HG03064 (cell line): ENCODE measurements around the gene AMOTL1.
"Not testable (repeated sequence)": the region's sequence is repeated elsewhere in the genome, so short reads cannot be mapped to it uniquely, and the experiment has no call there.

Experiments
- ATAC-seq: cut with Tn5 transposase; IDR thresholded peaks from one replicate; pipeline ENCODE4 v1.9.1; 2021; ENCODE audit warnings: low read depth; ENCODE audit not compliant: unreplicated experiment

The AMOTL1 gene

DNA sequence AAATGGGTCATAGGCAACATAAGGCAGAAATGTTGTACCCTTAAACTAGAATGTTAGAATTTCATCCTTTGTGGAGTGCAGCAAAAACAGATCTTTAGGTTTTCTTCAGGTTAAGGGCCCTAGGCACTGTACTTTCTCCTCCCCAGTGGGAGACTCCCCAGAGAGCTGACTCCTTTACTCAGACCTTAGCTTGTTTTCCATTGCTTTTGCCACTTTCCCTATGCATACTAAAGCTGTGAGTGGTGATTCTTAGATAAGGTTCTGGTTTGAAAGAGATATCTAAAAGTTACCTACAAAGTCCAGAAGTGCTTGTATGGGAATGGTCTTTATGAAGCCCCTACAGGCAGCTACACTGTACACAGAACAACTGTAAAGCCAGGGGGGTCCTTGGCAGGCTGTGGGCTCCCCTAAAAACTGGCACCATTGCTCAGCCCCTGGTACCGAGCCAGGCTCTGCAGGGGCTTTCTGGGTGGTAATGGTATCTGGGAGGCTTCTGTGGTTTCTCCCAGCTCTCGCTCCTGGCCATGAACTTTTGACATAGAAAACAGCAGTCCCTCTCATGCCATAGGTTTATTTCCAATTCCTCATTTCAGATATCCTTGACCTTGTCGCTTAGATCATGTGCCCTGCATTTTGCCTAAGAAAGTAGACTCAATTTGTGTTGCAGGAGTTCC lies 23.2 kb downstream of the AMOTL1 start:
- ATAC-seq = no peak

DNA sequence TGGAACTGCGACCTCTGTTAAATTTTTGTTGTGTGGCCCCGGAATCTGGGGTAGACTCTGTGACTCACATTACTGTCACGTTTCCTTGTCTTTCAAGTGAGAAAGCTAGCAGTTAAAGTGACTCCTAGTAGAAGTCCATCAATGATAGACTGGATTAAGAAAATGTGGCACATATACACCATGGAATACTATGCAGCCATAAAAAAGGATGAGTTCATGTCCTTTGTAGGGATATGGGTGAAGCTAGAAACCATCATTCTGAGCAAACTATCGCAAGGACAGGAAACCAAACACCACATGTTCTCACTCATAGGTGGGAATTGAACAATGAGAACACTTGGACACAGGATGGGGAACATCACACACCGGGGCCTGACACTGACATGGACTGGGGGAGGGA lies 23.8 kb downstream of the AMOTL1 start:
- ATAC-seq = not testable (repeated sequence)

DNA sequence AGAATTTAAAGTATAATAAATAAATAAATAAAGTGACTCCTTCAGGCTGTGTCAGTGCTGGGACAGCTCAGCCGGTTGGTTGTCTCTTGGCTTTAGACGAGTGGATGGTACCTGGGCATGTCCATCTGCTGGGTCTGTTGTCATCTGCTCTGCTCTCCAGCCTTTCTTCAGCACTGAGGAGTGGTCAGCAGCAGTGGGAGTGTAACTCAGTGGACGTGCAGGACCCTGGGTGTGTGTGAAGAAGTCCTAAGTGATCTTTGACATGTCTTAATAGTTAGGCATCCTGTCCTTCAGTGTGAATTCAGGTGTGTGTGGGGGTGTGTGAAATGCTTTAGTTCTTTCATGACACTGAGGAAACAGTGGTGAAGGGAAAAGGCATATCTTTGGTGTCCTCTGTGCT lies 24.3 kb downstream of the AMOTL1 start:
- no peak for ATAC-seq

DNA sequence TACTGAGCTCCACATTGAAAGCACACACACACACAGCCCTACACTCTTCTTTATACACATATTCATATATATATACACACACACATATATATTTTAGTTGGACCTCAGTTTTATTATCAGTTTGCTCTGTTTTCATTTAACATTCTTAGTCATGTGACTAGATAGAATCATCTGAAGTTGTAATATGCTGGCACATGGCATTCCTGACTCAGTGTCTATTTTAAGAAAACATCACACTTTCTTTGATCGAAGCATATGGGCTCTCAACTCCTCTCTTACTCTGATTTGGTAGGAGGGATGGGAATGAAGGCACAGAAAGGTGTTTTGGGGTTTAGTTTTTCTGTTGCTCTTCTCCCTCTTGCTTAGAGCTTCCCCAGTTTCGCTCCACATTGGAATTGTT lies 24.8 kb downstream of the AMOTL1 start:
- no peak for ATAC-seq

DNA sequence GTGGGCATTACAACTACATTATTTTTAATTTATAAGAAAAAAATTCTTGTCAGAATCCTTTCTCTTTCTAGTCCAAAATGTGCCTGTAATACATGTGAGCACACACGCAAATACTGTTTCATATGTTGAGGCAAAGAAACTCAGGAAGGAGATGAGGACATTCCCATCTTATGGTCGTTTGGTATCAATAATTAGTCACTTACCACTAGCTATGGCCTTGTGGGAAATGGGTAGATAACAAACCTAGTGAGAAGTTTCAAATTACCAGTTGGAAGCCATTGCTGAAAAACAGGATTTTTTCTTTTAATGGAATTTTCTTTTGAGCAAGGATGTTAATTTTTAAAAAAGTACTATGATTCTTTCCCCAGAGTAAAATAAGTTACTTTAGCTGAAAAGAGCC lies 25.7 kb downstream of the AMOTL1 start:
- ATAC-seq = no peak

DNA sequence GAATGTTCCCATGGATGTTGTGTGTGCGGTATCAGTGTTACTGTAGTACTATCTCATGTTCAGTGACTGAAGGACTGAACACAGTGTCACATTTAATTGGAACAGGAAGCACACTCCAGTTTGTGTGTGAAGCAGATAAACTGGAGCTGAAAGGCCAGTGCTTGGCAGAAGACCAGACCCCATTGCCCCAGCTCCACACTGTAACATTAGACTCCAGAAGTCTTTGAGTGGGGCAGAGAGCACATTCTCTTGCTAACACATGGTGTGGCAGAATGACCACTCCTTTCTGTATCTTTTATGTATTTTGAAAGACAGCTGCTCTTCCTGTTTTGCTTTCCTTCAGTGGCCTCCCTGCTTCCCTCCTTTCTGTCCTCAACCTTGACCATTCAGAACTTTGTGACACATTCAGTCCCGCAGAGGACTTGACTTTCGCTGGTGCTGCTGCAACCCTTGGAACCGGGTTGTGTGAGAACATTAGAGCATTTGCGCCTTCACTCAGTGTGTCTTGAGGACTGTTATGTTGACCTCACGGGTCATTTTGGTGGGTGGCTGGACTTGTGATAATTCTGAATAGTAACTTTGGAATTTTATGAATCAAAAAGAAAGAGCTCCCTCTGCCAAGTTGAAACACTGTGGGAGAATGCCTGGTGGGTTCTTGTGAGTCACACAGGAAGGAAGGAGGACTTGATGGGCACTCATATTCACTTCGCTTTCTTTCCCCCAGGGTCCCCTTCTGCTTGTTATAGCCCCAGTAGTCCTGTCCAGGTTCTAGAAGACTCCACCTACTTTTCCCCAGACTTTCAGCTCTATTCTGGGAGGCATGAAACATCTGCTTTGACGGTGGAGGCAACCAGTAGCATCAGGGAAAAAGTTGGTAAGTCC lies 26.4 kb downstream of the AMOTL1 start:
- ATAC-seq = no peak

DNA sequence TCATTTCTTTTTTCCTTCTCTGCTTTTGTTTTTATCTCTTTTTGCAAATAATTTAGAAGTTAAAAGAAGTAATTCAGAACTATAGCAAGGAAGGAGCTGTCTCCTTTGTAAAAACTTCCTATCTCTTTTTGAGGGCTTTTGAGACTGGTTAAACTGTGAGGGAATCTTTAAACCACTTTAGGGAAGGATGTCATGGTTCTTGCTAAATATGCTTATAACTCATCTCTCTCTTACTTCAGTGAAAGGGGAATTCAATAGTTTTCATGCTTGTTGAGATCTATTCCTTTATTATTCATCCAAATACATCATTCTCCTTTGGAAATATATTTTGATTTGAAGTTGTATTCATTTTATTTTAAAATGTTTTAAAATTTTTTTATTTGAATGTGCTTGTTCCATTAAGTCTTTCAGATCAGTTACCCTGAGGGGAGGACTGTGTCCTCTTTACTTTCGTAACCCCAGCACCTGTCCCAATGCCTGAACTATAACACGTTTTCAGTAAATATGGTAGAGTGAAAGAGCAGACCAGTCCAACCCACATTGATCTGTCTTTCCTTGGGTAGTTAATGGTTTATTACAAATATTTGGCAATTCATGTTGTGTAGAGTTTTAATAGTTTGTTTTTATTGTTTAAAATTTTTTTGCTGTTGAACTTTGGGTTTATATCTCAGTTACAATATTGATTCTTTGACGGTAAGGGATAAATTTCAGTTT lies 27.5 kb downstream of the AMOTL1 start:
- no peak for ATAC-seq

DNA sequence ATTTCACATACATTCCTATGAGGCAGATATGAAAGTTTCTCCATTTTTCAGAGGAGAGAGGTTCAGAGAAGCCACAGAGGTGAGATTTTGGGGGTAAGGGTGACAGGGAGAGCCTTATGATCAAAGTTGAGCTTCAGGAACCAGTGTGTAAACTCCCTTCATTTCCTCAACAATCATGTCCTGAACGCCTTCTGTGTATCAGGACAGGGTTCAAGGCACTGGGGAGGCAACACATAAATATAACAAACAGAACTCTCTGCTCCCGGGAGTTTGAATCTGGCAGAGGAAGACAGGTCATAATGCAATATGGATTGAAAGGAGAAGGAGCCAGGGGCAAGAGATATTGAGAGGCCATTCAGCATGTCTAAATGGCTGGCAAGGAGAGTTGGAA lies 28.0 kb downstream of the AMOTL1 start:
- no peak for ATAC-seq

DNA sequence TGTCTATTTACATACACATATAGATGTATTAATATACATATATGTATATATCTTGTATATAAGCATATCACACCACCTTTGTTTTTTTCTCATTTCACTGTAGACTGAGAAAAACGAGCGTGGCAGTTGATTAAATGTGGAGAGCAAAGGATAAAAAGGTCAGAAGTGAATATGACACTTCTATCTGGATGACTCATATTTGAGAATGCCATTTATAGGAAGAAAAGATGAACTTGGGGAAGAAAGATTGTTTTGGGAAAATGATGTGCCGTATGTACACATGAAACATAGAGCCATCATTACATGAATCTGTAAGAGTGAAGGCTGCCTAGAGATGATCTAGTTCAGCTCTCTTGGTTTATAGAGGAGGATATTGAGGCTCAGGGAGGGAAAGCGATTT lies 28.7 kb downstream of the AMOTL1 start:
- no peak for ATAC-seq

DNA sequence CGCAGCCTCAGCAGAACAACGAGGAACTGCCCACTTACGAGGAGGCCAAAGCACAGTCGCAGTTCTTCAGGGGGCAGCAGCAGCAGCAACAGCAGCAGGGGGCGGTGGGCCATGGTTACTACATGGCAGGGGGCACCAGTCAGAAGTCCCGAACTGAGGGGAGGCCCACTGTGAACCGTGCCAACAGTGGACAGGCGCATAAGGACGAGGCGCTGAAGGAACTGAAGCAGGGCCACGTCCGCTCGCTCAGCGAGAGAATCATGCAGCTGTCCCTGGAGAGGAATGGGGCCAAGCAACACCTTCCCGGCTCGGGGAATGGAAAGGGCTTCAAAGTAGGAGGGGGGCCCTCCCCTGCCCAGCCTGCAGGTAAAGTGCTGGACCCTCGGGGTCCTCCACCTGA lies 31.6 kb downstream of the AMOTL1 start:
- ATAC-seq = no peak

DNA sequence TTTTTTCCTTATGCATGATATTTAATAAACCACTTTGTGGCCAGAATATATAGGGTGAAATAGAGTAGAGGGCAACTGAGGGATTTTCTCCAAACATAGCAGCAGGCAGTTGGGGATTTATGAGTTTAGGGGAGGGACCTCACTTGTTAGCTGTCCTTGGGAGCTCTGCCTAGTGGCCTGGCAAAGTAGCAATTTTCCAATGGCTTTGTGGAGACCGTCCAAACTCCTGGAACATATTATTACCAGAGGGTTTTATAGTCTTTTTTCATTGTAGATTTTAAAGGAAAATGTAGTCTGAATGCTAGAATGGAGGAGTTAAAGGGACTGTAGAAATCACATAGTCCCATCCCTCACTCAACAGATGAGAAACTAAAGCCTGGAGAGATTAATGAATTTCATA lies 32.3 kb downstream of the AMOTL1 start:
- ATAC-seq = no peak

DNA sequence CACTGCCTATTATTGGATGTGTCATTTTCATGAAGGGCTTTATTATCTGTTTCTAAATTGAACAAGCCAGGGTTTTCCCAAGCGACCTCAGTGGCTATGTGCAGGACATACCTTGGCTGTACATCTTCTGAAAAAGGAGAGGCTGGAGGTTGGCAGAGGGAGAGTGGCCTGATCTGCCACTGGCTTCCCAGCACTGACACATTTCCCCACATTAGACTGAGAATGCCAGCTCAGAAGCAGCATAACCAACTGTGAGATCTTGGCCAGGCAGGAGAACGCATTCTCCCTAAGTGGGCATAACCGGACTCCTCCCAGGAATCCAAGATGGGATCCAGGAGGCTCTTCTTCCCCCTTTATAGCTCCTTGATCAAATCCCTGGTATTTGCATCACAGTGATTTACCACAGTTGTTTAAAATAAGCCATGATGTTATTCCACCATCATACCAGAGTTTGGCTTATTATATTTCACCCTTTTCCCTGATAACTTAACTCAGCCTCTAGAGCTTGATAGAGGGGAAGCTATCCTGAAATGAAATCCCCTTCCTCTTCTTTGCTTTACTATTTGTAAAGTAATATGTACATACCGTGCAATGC lies 33.8 kb downstream of the AMOTL1 start:
- no peak for ATAC-seq

DNA sequence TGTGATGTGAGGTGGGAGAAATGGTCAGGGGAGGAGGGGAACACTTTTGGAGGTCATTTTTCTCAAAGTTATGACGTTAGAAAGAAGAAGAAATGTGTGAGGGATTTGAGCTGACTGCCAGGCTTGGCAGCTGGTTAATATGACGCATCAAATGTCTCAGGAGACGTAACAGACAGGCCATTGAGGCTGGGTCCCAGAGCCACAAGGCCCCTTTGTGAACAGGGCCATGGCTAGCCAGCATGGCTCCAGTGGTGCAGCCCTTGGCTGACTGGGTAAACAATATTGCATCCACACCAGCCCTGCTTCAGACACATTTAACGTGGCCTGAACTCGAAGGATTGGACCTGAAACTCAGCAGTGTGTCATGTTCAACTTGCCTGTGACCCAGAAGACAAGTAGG lies 34.3 kb downstream of the AMOTL1 start:
- no peak for ATAC-seq

DNA sequence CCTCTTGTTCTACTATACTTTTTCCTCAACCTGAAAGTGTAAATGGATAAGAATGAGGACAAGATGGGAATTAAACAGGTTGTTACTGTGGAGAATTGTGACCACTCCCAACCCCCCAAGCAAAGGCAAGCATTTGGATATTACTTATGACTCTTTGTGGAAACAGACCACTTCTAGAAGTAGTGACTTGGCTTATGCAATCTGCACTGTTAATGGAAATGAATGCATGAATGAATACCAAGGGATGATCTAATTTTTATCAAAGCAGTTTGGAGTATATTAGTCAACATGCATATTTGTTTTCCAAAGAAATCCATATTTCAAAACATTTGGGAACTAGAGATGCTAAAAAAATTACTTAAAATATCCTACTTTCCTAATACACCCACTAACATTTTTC lies 35.3 kb downstream of the AMOTL1 start:
- ATAC-seq = no peak

DNA sequence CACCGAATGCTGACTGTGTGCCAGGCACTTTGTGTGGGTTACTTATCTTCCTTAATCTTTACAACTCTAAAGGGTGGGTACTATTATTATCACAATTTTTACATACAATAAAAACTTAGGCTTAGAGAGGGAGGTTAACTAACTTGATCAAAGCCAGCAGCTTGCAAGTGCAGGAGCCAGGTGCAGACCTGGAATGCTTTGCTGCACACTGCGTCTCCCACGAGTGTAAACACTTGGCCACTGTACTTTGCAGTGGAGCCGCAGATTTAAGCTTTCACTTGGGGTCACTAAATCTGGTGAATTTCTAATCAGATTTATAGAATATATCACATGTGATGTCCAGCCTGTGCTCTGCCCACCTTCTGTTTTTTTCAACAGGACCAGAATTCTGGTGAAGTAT lies 36.7 kb downstream of the AMOTL1 start:
- no peak for ATAC-seq

DNA sequence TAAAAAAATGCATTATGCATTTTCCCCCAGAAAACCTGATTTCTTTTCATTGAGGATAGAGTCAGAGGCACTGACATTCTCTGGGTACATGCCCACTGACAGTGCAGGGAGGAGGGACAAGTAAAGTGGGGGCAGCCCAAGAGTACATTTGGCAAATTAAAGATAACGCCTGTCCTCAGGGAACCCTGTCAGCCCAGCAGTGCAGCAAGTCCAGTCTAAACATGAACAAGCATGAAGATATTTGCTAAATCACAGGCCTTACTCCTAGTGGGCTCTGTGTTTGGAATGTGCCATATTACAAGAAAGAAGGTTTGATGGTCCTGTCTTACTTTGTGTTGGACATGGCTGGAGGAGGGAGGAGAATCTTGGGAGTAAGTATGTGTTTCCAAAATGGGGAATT lies 37.9 kb downstream of the AMOTL1 start:
- no peak for ATAC-seq

DNA sequence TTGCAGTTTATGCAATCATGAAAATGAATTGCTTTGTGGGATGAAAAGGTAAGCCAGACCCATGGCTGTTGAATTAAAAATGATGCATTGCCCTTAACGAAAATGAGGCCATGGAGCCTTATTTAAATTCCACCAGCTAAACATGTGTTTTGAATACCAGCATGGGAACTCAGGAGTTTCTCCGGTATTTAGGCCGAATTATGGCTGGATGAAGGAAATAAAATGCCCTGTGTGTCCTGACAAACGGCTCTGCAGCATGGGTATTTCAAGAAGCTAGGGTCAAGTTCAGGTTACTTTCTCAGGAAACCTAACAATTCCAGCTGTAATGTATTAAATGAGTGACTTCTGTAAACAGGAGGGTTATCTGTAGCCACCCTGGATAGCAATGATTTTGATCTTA lies 38.3 kb downstream of the AMOTL1 start:
- no peak for ATAC-seq

DNA sequence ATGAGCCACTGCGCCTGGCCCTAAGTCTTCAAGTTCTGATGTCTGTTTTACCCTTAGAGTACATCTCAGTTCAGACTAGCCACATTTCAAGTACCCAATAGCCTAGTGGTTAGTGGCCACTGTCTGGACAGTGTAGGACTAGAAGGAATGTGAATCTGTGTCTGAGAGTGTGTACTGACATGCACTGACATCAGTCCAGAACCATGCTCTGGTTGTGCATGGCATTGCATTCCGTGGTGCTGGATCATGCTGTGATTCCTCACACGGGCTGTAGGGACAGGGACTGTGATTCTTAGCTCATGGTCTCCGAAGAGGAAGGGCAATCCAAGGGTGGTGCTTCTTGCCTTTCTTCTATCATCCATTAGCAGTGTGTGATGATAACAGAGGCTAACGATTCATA lies 41.1 kb downstream of the AMOTL1 start:
- ATAC-seq = no peak

DNA sequence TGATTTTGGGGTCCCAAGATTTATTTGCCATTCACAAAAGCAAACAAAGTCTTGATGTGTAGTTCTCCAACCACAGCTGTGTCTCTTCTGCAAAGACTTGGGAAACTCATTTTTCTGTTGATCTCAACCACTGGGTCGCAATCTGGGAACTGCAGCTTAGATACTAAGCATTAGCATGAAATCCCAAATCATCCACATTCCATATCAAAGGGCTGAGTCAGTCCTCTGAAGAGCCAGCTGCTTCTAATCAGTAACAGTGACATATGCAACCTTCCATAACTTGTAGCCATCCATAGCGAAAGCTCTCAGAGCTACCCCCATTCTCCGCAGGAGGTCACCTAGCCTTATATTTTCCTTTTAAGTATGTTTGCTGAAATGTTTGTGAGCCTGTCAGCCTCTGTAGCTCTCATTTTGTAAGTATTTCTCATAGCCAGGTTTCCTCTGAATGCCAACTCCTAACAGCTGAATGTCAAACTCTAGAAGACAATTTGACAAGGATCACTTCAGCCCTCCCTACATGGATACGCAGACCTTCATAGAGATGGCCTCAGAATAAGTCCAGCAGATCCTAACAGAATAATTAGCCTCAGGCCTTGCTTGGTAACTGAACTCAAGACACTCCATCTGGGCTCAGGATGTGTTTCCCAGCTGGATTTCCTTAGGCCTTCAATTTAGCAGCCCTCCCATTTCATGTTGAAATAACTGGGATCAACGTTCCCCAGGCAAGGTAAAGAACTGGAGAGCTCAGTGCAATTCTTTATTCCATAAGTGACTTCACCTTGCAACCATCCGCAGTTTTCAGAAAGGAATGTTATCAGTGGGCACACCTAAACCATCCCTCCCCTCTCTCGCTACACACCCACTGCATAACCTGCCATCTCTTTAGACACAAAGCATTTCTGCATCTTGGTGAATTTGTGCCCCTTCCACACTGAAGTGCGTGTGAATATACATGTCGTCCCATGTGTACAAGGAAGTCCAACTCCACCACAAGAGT lies 44.9 kb downstream of the AMOTL1 start:
- not testable (repeated sequence) for ATAC-seq
